Ovary (tissue), 9 donors: Measurements from ENCODE around the gene CNOT3. TPM values are rescaled to one million over a fixed set of nuclear protein-coding genes. Genes with fewer than 3 reads are reported as not detected.

Source experiments
- DNase-seq, 5 donors: peaks; one replicate each; pipeline ENCODE4 v3.0.0-alpha.2; 2019 to 2020
- H3K27ac ChIP-seq, 2 donors: fragments of 200-600 bp; one replicate each; pipeline versions ENCODE4 v1.5.1 to v1.8.0; 2019 to 2022
- H3K27me3 ChIP-seq: fragments of 200-600 bp; one replicate; pipeline ENCODE4 v1.8.0; 2022
- H3K36me3 ChIP-seq: fragments of 200-600 bp; sonication (generic); one replicate; pipeline ENCODE4 v1.5.1; 2019
- H3K4me1 ChIP-seq: one replicate; pipeline ENCODE4 v1.8.1; 2013; ENCODE audit warnings: mild to moderate bottlenecking, moderate library complexity; ENCODE audit not compliant: insufficient read depth
- H3K4me3 ChIP-seq: fragments of 200-600 bp; sonication (generic); one replicate; pipeline ENCODE4 v1.5.1; 2017
- H3K9me3 ChIP-seq, 2 donors: fragments of 200-600 bp in 1 of 2; sonication (generic) in 1 of 2; one replicate each; pipeline versions ENCODE4 v1.5.1 to v1.8.1; 2013 to 2019; ENCODE audit warnings: mild to moderate bottlenecking in 1 of 2, moderate library complexity in 1 of 2
- CTCF ChIP-seq, 3 donors: fragments of 450-650 bp in 2 of 3; fragments of 200-600 bp in 1 of 3; IDR thresholded peaks; one replicate each; pipeline versions ENCODE4 v1.5.1 to v1.8.0; 2016 to 2022; ENCODE audit warnings: antibody characterized with exemption in 3 of 3, mild to moderate bottlenecking in 1 of 3
- EP300 ChIP-seq: sonication (generic); formaldehyde crosslinking; IDR thresholded peaks from one replicate; pipeline ENCODE4 v1.6.1; 2017; ENCODE audit warnings: antibody characterized with exemption
- POLR2A ChIP-seq: fragments of 450-650 bp; IDR thresholded peaks from one replicate; pipeline ENCODE4 v1.6.1; 2017; ENCODE audit warnings: antibody characterized with exemption, mild to moderate bottlenecking, moderate library complexity
- WGBS, 3 donors: extraction: QIAGEN DNeasy Blood & Tissue Kit in 1 of 3; methylation state at CpG; one replicate each; pipeline versions ENCODE4 v1.1.5 to v1.1.7; 2013 to 2017; 5-methylcytosine and 5-hydroxymethylcytosine counted together
- intact Hi-C, 4 donors: fragments of 100-400 bp; cut with DNase I; formaldehyde crosslinking; loops; one replicate each; pipeline versions ENCODE4 v1.11.0 to v1.15.1; 2022 to 2023
- polyA plus RNA-seq, 2 donors: library from polyadenylated mRNA; stranded (reverse); fragments of 200-250 nt in 1 of 2; fragments of 350-450 nt in 1 of 2; fragmentation: Illumina TruSeq in 1 of 2; extraction: RNeasy Lipid Tissue Mini Kit (QIAGEN cat#74804) in 1 of 2; gene quantifications; one replicate each; pipeline ENCODE4 v1.2.3, GENCODE V29; 2013 to 2014
- total RNA-seq, 7 donors: library from RNA; depleted of rRNA in 2 of 7; stranded (reverse); fragments of >200 nt in 2 of 7; fragmentation: NEBNext Ultra II Directional in 3 of 7; extraction: Animal tissue kit (Norgen Biotek cat#: 25700) in 3 of 7; gene quantifications; one replicate each; pipeline versions ENCODE4 v1.1.0 to v1.2.4, GENCODE V29; 2016 to 2023
- donor health status: DM: no; HTN: no; CAD: no; lungs with moderate emphysema.
- donor health status: DM: no; HTN: no; CAD: no.
- donor health status: Bipolar disorder and iron deficiency.
- donor health status: DM: yes; HTN: yes; CAD: no.
- donor health status: DM: no; HTN: no; CAD: no.
- donor health status: DM: yes; HTN: yes; CAD: no.

Gene CNOT3
- total and polyA plus RNA-seq, 9 donors: 14.4 to 65.6 (median 41.6) TPM

GRCh38 chr19:54158812-54159351 is 21.3 kb downstream of the CNOT3 start:
- DNase-seq: no peak
- Histone ChIP-seq H3K36me3 (no peaks in the 10 kb centered on the region), H3K4me3 (peak overlapping the region; percentile 86), H3K27me3 (no peaks in the 10 kb centered on the region), H3K4me1 (peaks cover 9% of the 10 kb centered on the region), H3K27ac (peak overlapping the region in 1 of 2 donors; percentile 93), H3K9me3 (no peaks in the 10 kb centered on the region)
- intact Hi-C loops: no loop called here
- WGBS, 3 donors: 3 to 9% (median 7%) methylated on average over 19 of the region's 19 CpGs
- TF ChIP-seq EP300: no peak

GRCh38 chr19:54159352-54160181 is 22.0 kb downstream of the CNOT3 start, which contains the start of gene LENG1:
Gene LENG1 (minus strand): TSS chr19:54159721. CDS start chr19:54159695, 26 bp downstream.
- TF ChIP-seq CTCF (IDR thresholded peaks at IDR 0.05): peak in 2 of 3 donors; percentile 67 to 69
- TF ChIP-seq EP300: no peak
- peak; percentile 83 for TF ChIP-seq POLR2A
- no peaks in the 10 kb centered on the region for H3K9me3 ChIP-seq
- intact Hi-C loops: loop anchor here in 1 of 4 donors (5.0 kb wide), 1 partner anchor 43 kb away; the partner anchor contains the start of gene RPS9
- peaks cover 9% of the 10 kb centered on the region for H3K4me1 ChIP-seq
- WGBS, 3 donors: 0% methylated on average over 71 to 72 of the region's 72 CpGs
- no peaks in the 10 kb centered on the region for H3K36me3 ChIP-seq
- H3K27ac ChIP-seq: peak within 1 kb of the TSS; percentile 55 to 93
- H3K4me3 ChIP-seq: peak within 1 kb of the TSS; percentile 86
- DNase-seq: peak; percentile 99 to 100 (median 99)
- no peaks in the 10 kb centered on the region for H3K27me3 ChIP-seq

- Histone ChIP-seq H3K27me3 (no peaks in the 10 kb centered on the region), H3K9me3 (no peaks in the 10 kb centered on the region), H3K4me1 (peaks cover 9% of the 10 kb centered on the region), H3K4me3 (peak overlapping the region; percentile 56), H3K36me3 (no peaks in the 10 kb centered on the region), H3K27ac (peak overlapping the region; percentile 55 to 62)
- TF ChIP-seq EP300: no peak
- peak; percentile 64 for TF ChIP-seq POLR2A
- no peak for TF ChIP-seq CTCF (IDR thresholded peaks at IDR 0.05)
- peak in 4 of 5 donors; percentile 46 to 64 (median 60) for DNase-seq
- intact Hi-C loops: loop anchor here in 1 of 4 donors (5.0 kb wide), 1 partner anchor 42 kb away; the partner anchor contains the start of gene RPS9
- 1 to 2% (median 1%) methylated on average over 24 to 28 of the region's 28 CpGs for WGBS, 3 donors
Measured at GRCh38 chr19:54160182-54160811, 22.7 kb downstream of the CNOT3 start.

GRCh38 chr19:54160854-54161253 is 23.3 kb downstream of the CNOT3 start:
- WGBS, 3 donors: 12 to 37% (median 21%) methylated on average over 13 of the region's 13 CpGs
- Histone ChIP-seq H3K9me3 (no peaks in the 10 kb centered on the region), H3K4me1 (peaks cover 9% of the 10 kb centered on the region), H3K4me3 (peak overlapping the region; percentile 56), H3K27me3 (no peaks in the 10 kb centered on the region), H3K36me3 (no peaks in the 10 kb centered on the region), H3K27ac (peak overlapping the region; percentile 55 to 62)
- peak in 1 of 5 donors; percentile 62 for DNase-seq
- intact Hi-C loops: loop anchor here in 1 of 4 donors (5.0 kb wide), 1 partner anchor 41 kb away; the partner anchor contains the start of gene RPS9
- TF ChIP-seq CTCF (IDR thresholded peaks at IDR 0.05) (no peak), EP300 (no peak), POLR2A (no peak)
